Type B pancreatic cell (in vitro differentiated cells): ENCODE data around the gene URB1. TPM values are rescaled to one million over a fixed set of nuclear protein-coding genes. Genes with fewer than 3 reads are reported as not detected.
"Not testable (repeated sequence)": the region's sequence is repeated elsewhere in the genome, so short reads cannot be mapped to it uniquely, and the experiment has no call there.

Source experiments
- DNase-seq: peaks from one replicate; pipeline ENCODE4 v3.0.0; 2021; ENCODE audit warnings: mixed read lengths; ENCODE audit not compliant: unreplicated experiment; ENCODE audit errors: extremely low spot score
- H3K27ac Mint-ChIP-seq: 2 replicates; pipeline ENCODE4 v1.8.0; 2021; ENCODE audit warnings: mild to moderate bottlenecking, mixed read lengths
- H3K27me3 Mint-ChIP-seq: 2 replicates; pipeline ENCODE4 v1.8.0; 2021; ENCODE audit warnings: mixed read lengths
- H3K36me3 Mint-ChIP-seq: 2 replicates; pipeline ENCODE4 v1.8.0; 2021; ENCODE audit warnings: mixed read lengths
- H3K4me1 Mint-ChIP-seq: one replicate; pipeline ENCODE4 v1.8.0; 2021; ENCODE audit warnings: mixed read lengths; ENCODE audit not compliant: unreplicated experiment
- H3K4me3 Mint-ChIP-seq: 2 replicates; pipeline ENCODE4 v1.8.0; 2021; ENCODE audit warnings: mild to moderate bottlenecking, mixed read lengths
- H3K9me3 Mint-ChIP-seq: 2 replicates; pipeline ENCODE4 v1.8.0; 2021; ENCODE audit warnings: mixed read lengths
- total RNA-seq: library from RNA; stranded (reverse); gene quantifications from 2 replicates; pipeline ENCODE4 v1.2.1, GENCODE V29; 2021; ENCODE audit warnings: low replicate concordance
- TF ChIP-seq, protein P1 (sequence below): fragments of 200-600 bp; sonication (generic); conservative IDR thresholded peaks from 2 replicates; pipeline ENCODE4 v1.5.0; 2021; ENCODE audit warnings: antibody characterized with exemption, mild to moderate bottlenecking

Gene URB1
- total RNA-seq, 1 donor from 2014 or later, result 19.9 TPM

DNA sequence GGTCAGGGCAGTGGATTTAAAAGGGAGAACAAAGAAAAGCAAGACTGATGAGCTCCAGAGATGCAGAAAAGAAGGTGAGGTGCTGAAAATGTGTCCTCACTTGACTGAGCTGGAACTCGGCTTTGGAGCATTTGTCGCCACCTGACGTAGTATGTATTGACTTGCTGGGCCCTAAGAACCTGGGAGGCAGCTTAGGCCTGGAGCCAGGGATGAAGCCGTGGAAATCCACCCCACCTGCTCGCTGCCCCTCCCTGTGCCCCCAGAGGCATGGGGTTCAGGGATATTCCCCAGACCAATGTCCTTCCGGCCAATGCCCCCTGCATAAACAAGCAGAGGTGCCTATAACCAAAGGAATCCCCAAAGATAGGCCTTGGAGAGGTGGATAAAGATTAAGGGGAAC lies 79.8 kb downstream of the URB1 start:
- Mint-ChIP-seq H3K4me1 (no peaks in the 10 kb centered on the region), H3K27me3 (no peaks in the 10 kb centered on the region), H3K4me3 (no peak overlapping the region), H3K36me3 (peaks cover 6% of the 10 kb centered on the region), H3K27ac (no peak overlapping the region), H3K9me3 (no peaks in the 10 kb centered on the region)
- no peak for DNase-seq
- TF ChIP-seq, protein P1, sequence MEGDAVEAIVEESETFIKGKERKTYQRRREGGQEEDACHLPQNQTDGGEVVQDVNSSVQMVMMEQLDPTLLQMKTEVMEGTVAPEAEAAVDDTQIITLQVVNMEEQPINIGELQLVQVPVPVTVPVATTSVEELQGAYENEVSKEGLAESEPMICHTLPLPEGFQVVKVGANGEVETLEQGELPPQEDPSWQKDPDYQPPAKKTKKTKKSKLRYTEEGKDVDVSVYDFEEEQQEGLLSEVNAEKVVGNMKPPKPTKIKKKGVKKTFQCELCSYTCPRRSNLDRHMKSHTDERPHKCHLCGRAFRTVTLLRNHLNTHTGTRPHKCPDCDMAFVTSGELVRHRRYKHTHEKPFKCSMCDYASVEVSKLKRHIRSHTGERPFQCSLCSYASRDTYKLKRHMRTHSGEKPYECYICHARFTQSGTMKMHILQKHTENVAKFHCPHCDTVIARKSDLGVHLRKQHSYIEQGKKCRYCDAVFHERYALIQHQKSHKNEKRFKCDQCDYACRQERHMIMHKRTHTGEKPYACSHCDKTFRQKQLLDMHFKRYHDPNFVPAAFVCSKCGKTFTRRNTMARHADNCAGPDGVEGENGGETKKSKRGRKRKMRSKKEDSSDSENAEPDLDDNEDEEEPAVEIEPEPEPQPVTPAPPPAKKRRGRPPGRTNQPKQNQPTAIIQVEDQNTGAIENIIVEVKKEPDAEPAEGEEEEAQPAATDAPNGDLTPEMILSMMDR, result no peak

DNA sequence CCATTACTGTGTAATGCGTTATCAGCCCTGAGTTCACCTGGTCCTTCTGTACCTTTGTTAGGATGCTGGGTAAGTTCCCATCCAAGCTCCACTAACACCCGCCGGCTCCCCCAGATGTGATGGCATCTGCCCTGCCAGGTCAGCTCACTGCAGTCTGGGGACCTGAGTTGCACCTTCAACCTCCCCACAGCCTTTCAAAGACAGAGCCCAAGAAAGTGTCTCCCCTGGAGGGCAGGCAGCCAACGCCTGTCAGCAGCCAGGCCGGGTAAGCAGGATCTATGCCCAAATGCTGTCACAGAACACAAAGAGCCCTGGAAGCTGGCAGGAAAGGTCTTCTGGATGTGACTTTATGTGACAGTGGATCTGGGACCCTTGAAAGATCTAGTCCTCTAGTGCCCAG lies 80.5 kb downstream of the URB1 start:
- peaks cover 6% of the 10 kb centered on the region for H3K36me3 Mint-ChIP-seq
- TF ChIP-seq, protein P1, result no peak
- H3K9me3 Mint-ChIP-seq, result no peaks in the 10 kb centered on the region
- peak; percentile 37 for DNase-seq
- no peak overlapping the region for H3K27ac Mint-ChIP-seq
- H3K4me1 Mint-ChIP-seq, result no peaks in the 10 kb centered on the region
- no peaks in the 10 kb centered on the region for H3K27me3 Mint-ChIP-seq
- H3K4me3 Mint-ChIP-seq, result no peak overlapping the region

DNA sequence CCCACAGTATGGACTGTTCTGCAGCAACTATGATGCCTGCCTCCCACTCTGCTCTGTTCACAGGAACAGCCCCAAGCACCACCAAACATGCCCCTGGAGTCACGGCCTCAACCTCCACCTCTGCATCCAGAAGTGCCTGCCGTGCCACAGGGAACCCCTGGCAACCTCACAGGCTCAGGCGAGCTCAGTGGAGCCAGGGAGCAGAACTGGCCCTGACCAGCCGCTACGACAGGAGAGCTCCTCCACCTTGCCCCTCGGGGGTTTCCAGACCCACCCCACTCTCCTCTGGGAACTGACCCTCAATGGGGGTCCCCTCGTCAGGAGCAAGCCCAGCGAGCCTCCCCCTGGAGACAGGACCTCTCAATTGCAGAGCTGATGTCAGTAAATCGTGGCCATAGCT lies 81.2 kb downstream of the URB1 start:
- TF ChIP-seq, protein P1, result no peak
- H3K9me3 Mint-ChIP-seq, result no peaks in the 10 kb centered on the region
- H3K36me3 Mint-ChIP-seq, result peaks cover 9% of the 10 kb centered on the region
- H3K4me1 Mint-ChIP-seq, result no peaks in the 10 kb centered on the region
- no peak overlapping the region for H3K27ac Mint-ChIP-seq
- no peaks in the 10 kb centered on the region for H3K27me3 Mint-ChIP-seq
- H3K4me3 Mint-ChIP-seq, result no peak overlapping the region
- DNase-seq, result peak; percentile 63

DNA sequence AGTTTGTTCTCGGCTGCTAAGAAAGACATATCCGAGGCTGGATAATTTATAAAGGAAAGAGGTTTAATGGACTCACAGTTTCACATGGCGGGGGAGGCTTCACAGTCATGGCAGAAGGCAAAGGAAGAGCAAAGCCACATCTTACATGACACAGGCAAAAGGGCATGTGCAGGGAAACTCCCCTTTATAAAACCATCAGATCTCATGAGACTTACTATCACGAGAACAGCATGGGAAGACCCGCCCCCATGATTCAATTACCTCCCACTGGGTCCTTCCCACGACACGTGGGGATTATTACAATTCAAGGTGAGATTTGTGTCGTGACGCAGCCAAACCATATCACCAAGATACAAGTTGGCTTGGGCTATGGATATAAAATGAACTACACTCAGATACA lies 81.8 kb downstream of the URB1 start:
- peaks cover 10% of the 10 kb centered on the region for H3K36me3 Mint-ChIP-seq
- not testable (repeated sequence) for H3K27ac Mint-ChIP-seq, H3K4me1 Mint-ChIP-seq, H3K27me3 Mint-ChIP-seq, H3K9me3 Mint-ChIP-seq, DNase-seq, H3K4me3 Mint-ChIP-seq

DNA sequence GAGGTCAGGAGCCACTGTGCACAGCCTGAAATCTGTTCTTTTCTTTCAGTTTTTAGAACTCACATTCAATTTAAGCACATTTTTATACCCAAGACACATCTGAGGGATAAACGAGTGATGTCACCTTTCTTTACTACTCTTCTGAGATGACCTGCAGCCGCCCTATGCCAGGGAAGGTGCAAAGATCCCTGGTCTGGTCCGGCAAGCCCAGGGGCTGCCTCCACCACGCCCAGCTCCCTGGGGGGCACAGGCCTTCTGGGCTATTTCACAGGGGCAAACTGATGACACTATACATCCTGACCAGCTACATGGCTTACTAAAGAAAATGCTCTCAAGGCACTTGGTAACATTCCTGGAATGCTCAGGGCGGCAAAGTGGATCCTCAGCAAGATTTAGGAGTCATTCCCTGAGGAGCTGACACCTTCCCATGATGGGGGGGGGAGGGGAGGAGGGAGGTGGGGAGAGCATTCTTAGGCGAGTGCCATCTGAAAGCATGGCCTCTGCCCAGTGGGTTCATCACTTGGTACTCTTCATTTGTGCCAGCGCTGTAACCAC lies 82.8 kb downstream of the URB1 start:
- Mint-ChIP-seq H3K36me3 (peaks cover 10% of the 10 kb centered on the region), H3K27ac (no peak overlapping the region), H3K9me3 (no peaks in the 10 kb centered on the region), H3K27me3 (no peaks in the 10 kb centered on the region), H3K4me3 (no peak overlapping the region), H3K4me1 (peaks cover 8% of the 10 kb centered on the region)
- TF ChIP-seq, protein P1, result no peak
- peak; percentile 45 for DNase-seq

DNA sequence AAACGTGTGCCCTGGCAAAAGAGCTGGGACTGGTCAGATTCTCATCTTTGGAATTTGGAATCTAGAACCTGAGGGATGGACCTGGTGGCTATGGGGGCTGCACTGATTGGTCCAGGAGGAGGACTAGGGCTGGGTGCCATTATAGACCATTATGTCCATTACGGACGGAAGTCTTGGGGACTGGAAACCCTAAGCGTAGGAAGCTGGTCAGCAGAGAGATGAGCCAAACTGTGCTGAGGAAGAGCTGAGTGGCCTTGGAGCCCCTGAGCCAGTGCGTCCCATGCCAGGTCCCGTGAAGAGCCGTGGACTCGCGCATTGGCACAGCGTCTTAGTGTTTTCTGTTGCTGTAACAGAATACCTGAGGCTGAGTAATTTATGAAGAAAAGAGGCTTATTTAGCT lies 84.1 kb downstream of the URB1 start:
- Mint-ChIP-seq H3K4me3 (no peak overlapping the region), H3K4me1 (peaks cover 8% of the 10 kb centered on the region), H3K27me3 (no peaks in the 10 kb centered on the region), H3K36me3 (peaks cover 10% of the 10 kb centered on the region), H3K9me3 (no peaks in the 10 kb centered on the region), H3K27ac (no peak overlapping the region)
- TF ChIP-seq, protein P1, result no peak
- peak; percentile 31 for DNase-seq
